HG03280 (cell line): ENCODE results near the gene CCDC137.
"Not testable (repeated sequence)": the region's sequence is repeated elsewhere in the genome, so short reads cannot be mapped to it uniquely, and the experiment has no call there.

Experiments
- ATAC-seq: cut with Tn5 transposase; IDR thresholded peaks from one replicate; pipeline ENCODE4 v1.9.1; 2021; ENCODE audit warnings: mild to moderate bottlenecking, moderate library complexity; ENCODE audit not compliant: unreplicated experiment

CCDC137 gene

DNA sequence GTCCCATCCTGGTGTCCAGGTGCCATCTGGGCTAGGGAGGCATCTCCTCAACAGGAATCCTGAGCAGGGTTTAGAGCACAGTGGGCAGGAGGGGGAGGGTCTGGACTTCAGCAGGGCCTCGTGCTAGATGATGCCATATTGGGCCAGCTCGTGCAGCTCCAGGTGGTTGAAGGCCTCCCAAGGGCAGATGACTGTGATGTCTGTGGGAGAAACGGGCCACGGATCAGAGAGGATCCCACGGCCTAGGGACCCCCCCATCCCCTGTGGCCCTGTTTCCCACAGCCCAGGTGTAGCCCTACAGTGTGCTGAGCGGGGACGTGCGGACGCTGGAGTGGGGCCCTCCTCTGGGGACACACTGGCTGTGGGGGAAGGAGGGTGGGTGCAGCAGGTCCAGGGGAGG, 15.6 kb upstream of the CCDC137 start:
- ATAC-seq: no peak

- ATAC-seq: no peak
These were observed 14.8 kb upstream of the CCDC137 start for GRCh38 chr17:81651692-81652091.

- ATAC-seq: no peak
These were observed 13.4 kb upstream of the CCDC137 start for GRCh38 chr17:81652906-81653771.

DNA sequence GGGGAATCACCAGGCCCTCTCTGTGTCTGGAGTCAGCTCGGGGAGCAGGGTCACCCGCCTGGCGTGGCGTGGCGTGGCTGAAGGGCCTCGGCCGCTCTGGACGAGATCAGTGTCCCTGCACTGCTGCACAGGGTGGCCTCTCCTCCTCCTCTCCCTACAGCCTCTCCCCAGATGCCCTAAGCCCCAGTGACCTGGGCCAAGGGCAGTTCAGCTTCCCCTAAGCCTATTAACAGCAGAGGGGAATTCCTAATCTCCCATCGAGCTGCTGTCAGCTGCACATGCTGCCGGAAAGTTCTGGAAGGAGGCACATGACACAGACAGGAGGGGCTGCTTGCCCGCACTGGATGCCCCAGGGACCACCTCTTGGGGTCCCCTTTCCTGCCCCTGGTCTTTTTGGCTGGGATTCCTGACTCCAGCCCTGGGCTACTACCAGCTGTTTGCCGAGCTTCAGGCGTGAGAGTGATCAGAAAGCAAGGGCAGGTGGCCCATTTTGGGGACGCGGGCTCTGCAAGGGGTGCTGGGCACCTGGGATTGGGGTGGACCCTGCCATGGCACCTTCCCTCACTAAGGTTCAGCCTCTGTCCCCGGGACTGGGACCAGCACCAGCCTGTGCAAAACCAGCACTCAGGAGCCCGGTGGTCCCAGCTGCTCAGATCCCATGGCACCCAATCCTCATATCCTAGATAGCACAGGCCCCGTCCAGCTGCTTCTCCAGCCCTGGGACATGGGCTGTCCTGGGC, 11.0 kb upstream of the CCDC137 start:
- no peak for ATAC-seq

- ATAC-seq: no peak
These were observed 10.3 kb upstream of the CCDC137 start, which contains the start of gene PDE6G for GRCh38 chr17:81656118-81656743. Gene PDE6G, minus strand, starts transcription at chr17:81656542. Its CDS starts 3,237 bp downstream, at chr17:81653305.

DNA sequence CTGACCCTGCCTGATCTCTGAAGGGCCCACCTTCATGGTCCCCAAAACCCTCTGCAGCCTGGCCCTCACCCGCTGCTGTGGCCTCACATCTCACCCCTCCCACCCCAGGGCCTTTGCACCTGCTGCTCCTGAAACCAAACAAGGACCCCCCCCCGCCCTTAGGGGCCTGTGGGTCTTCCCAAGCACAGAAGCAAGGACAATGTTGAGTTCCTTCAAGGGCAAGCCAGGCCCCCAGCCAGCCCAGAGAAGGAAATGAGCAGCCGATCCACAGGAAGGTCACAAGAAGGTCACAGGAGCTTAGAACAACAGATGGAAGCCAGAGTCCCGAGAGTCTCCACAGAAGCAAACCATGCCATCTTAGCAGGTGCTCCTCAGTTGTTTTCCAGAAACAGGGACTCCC, 9.7 kb upstream of the CCDC137 start:
- ATAC-seq: no peak

DNA sequence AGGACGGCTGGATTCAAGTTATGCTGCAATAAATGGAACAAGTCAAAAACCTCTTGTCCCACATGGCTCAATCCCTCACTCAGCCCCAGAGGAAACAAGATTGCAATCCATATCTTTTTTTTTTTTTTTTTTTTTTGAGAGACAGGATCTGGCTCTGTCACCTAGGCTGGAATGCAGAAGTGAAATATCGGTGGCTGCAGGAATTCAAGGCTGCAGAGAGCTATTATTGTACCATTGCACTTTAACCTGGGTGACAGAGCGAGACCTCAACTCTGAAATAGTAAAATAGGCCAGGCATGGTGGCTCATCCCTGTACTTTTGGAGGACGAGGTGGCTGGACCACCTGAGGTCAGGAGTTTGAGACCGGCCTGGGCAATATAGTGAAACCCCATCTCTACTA, 7.5 kb upstream of the CCDC137 start:
- no peak for ATAC-seq

DNA sequence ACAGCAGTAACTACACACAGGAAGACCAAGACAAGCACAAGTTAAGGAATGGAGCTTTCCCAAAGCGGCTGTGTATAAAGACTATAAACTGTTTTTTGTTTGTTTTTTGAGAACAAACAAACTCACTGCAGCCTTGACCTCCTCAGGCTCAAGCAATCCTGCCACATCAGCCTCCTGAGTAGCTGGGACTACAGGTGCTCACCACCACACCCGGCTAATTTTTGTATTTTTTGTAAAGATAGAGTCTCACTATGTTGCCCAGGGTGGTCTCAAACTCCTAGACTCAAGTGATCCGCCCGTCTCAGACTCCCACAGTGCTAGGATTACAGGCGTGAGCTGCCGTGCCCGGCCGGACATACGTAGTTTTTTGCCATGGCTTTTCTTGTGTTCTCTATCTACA, 6.1 kb upstream of the CCDC137 start:
- ATAC-seq: no peak

DNA sequence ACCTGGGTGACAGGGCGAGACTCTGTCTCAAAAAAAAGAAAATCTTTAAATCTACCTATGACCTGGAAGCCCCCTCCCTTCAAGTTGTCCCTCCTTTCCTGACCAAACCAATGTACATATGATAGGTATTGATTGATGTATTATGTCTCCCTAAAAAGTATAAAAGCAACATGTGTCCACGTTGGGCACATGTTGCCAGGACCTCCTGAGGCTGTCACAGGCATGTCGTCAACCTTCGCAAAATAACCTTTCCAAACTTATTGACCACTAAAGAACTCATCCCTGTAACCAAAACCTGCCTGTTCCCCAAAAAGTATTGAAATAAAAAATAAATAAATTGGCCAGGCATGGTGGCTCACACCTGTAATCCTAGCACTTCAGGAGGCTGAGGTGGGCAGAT, 4.5 kb upstream of the CCDC137 start:
- ATAC-seq: no peak

GRCh38 chr17:81664051-81664470, 2.5 kb upstream of the CCDC137 start:
- no peak for ATAC-seq

- no peak for ATAC-seq
These were observed 1.1 kb upstream of the CCDC137 start for GRCh38 chr17:81665205-81666091.

- ATAC-seq: peak; percentile 6
These were observed 520 bp upstream of the CCDC137 start for GRCh38 chr17:81666092-81666341.

DNA sequence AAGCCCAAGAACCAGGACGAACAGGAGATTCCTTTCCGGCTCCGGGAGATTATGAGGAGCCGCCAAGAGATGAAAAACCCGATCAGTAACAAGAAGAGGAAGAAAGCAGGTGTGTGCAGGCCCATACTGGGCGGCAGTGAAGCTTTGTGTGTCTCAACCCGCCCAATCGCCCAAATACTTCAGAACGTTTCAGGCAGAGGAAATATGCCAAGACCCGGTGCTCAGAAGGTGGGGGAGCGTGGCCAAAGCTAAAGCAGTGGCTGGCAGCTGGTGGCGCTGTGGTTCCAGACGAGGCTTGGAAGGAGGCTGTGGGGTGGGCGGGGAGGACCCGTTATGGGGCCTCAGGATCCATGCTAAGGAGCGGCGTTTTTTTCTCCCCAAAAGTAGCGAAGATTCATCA, 1.2 kb downstream of the CCDC137 start:
- no peak for ATAC-seq

GRCh38 chr17:81672504-81672903, 6.0 kb downstream of the CCDC137 start:
- ATAC-seq: no peak

DNA sequence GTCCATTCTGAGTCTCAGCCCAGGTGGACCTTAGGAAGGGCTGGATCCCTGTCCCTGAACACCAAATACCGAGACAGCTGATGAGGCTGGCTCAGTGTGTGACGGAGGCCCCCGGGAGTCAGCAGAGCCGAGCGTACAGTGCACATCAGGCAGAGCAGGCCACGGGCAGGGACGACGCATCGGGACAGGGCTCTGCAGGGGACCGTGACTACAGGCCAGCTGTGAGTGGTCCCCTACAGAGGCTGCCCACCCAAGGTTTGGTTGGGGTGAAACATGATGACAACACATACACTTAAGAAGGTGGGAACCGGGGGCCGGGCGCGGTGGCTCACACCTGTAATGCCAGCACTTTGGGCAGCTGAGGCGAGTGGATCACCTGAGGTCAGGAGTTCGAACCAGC, 6.4 kb downstream of the CCDC137 start:
- ATAC-seq: no peak

DNA sequence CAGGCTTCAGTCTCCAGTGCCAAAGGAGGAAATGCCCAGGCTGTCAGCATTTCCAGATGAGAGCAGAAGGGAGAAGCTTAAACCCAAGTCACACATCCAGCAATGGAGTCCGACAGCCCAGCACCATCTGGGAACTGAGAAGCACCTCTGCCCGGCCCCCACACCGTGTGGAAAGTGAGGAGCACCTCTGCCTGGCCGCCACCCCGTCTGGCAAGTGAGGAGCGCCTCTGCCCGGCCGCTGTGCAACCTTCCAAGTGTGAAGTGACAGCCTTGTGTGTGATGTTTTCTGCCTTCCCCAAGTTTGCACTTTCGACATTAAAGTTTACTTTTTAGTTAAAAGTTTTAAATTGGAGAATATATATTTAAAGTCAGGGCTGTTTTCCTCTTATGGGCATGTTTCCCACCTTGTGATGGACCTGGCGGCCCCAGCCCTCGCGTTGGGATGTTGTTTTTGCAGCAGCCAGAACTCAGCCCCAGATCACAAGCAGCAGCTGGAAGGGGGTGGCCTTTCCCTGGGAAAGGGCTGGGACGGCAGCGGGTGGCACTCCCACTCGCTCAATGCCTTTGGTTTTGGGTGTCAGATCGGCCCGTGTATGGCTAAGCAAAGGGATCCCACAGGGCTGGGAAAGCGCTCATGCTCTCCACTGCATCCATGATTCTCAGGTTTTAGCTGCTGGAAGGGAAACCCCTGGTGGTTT, 7.2 kb downstream of the CCDC137 start:
- no peak for ATAC-seq

DNA sequence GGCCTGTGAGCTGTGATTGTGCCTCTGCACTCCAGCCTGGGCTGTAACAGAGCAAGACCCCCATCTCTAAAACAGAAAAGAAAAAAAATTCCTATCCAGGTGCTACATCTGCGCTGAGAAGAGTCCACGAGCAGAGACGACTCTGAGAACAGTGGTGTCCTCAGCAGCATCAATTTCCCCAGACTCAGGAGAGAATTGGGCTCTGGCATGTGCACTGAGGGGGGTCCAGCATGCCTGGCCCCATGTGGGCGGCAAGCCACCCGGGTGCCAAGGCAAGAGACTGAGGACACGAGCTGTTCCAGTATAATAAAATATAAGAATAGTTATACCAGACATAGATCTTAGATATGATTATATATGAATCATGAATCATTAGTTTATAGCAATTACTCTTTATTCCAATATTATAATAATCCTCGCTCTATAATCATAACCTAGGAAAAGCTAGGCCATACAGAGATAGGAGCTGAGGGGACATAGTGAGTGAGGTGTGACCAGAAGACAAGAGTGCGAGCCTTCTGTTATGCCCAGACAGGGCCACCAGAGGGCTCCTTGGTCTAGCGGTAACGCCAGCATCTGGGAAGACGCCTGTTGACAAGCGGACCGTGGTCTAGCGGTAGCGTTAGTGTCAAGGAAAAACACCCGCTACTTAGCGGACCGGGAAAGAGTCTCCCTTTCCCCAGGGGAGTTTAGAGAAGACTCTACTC, 9.1 kb downstream of the CCDC137 start:
- ATAC-seq: not testable (repeated sequence)

DNA sequence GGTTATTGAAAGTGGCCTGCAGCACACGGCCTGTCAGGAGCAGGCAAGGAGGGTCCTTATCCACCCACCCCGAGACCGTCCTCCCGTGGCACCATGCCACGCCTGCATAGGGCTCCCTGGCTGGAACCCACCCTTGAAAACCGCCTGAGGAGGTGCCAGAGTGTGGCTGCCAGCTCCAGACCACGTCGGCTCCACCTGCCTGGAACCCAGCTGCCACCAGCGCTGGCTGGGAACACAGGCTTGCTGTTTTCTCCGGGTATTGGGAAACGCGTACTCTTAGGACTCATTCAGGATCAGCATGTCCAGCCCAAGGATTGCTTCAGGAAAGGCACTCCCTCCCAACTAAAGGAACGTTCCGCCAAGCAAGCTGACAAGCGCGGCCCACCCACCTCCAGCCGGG, 10.4 kb downstream of the CCDC137 start:
- ATAC-seq: no peak

DNA sequence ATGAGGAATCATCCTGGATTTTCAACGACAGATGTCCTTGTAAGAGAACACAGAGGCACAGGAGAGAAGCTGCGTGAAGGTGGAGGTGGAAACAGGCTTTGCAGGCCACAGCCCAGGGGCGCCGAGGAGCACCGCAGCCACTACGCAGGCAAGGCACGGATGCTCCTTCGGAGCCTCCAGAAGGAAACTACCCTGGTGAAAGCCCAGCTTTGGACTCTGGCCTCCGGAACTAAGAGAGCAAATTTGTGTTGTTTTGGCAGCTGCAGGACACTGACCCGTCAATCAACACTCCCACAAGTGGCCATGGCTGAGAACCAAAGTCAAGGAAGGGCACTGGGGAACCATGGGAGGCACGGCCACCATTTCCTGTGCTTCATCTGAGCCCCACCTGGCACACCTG, 13.6 kb downstream of the CCDC137 start:
- ATAC-seq: no peak

DNA sequence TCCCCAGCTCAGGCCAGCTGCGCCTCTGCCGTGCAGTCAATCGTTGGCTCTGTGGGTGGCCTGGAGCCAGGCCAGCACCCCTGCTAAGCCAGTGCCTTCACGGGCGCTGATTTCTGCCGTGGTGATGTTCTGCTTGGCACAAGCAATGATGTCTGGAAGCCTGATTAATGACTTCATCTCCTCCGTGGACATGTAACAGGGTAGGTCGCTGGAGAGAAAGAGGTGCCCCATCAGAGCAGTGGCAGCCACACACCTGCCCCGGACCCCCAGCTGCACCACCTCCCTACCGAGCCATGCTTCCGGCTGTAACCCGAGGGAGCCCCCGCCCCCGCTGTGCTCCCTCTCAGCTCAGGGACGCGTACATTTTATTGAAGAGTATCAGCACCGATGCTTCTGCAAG, 15.1 kb downstream of the CCDC137 start:
- no peak for ATAC-seq
